ENCODE measurements around the gene TGM3. TPM values are rescaled to one million over a fixed set of nuclear protein-coding genes. Genes with fewer than 3 reads are reported as not detected.

Gene TGM3
- total and polyA plus RNA-seq, 10 of the 15 experiments (the other 5 are each of a cell fraction or from before 2014, with no cell fraction given), result not detected

GRCh38 chr20:2285613-2286012, 10.2 kb upstream of the TGM3 start:
- BruUV-seq (replicated peaks), result no TSS peak
- no peak for DNase-seq (ENCODE audit: low read depth, low spot score)
- TF ChIP-seq EGR1 (IDR thresholded peaks at IDR 0.05; ENCODE audit: borderline replicate concordance in 1 of 2, low read depth in 2 of 2, low read length in 2 of 2) (no peak), ESRRA (IDR thresholded peaks at IDR 0.05; ENCODE audit: low read length) (no peak), DPF2 (IDR thresholded peaks at IDR 0.05) (no peak), PBX3 (IDR thresholded peaks at IDR 0.05; ENCODE audit: insufficient replicate concordance, low read depth, low read length) (no peak), SPI1 (IDR thresholded peaks at IDR 0.05; ENCODE audit: borderline replicate concordance, insufficient read depth, low read depth, low read length) (no peak), MEF2A (IDR thresholded peaks at IDR 0.05; ENCODE audit: insufficient read depth, low read depth, low read length) (no peak), NR2C2 (IDR thresholded peaks at IDR 0.05; ENCODE audit: borderline replicate concordance, control insufficient read depth, insufficient read length, low read depth) (no peak), STAT1 (conservative IDR thresholded peaks at IDR 0.05) (no peak), IKZF2 (IDR thresholded peaks at IDR 0.05) (no peak), ZNF592 (IDR thresholded peaks at IDR 0.05) (no peak), KLF5 (IDR thresholded peaks at IDR 0.05; ENCODE audit: partially characterized antibody) (no peak), POLR2A (IDR thresholded peaks at IDR 0.05; ENCODE audit: low read depth, low read length) (no peak), SKIL (IDR thresholded peaks at IDR 0.05; ENCODE audit: low read depth, poor library complexity, severe bottlenecking) (no peak), POLR2AphosphoS2 (IDR thresholded peaks at IDR 0.05; ENCODE audit: low read depth, low read length) (no peak), CEBPB (IDR thresholded peaks at IDR 0.05; ENCODE audit: borderline replicate concordance in 1 of 2, low read depth in 2 of 2, low read length in 2 of 2) (no peak)
- Histone ChIP-seq H3K4me3 (no peak overlapping the region), H3K27me3 (replicated peaks in 1 of 2; ENCODE audit: control insufficient read depth in 2 of 2, insufficient read depth in 2 of 2, low read length in 1 of 2) (0 out of 4 replicates have a peak, but pooled peaks cover 0 to 2% of the 10 kb centered on the region in 2 experiments), H3K9ac (ENCODE audit: control insufficient read depth, insufficient read depth, low read length) (no peak overlapping the region), H3K79me2 (ENCODE audit: control insufficient read depth, insufficient read depth, low read length) (no peaks in the 10 kb centered on the region), H2AFZ (ENCODE audit: control insufficient read depth, low read depth, low read length) (no peak overlapping the region), H3K9me3 (replicated peaks; ENCODE audit: control insufficient read depth, insufficient read depth, low read length) (no peaks in the 10 kb centered on the region), H3K4me2 (ENCODE audit: control insufficient read depth, insufficient read depth) (no peak overlapping the region), H3K36me3 (ENCODE audit: control insufficient read depth in 2 of 2, insufficient read depth in 2 of 2, low read length in 1 of 2) (no peaks in the 10 kb centered on the region), H3K27ac (ENCODE audit: control insufficient read depth, insufficient read depth) (no peak overlapping the region), H3K4me1 (ENCODE audit: control insufficient read depth, insufficient read depth, low read length) (peaks cover 7% of the 10 kb centered on the region), H4K20me1 (ENCODE audit: control insufficient read depth, insufficient read depth) (no peaks in the 10 kb centered on the region)
- no peak for ATAC-seq
- 99% methylated on average over 4 of the region's 4 CpGs for WGBS (ENCODE audit: insufficient coverage, insufficient replicate concordance, low lambda C conversion rate, missing lambda C conversion rate)
- intact Hi-C loops (cut with micrococcal nuclease; ENCODE audit: unreplicated experiment), result no loop called here
- ChIA-PET SMC1A (ENCODE audit: uncharacterized antibody, unreplicated experiment) (interaction anchor here (1.4 kb wide), 1 partner anchor 16 kb away, joined by 3 read pairs; no protein-coding TSS in a partner anchor), POLR2A (no interaction called here), RAD21 (ENCODE audit: unreplicated experiment) (no interaction called here), CTCF (interaction anchor here (0.6 kb wide), 1 partner anchor 73 kb away, joined by 3 read pairs; no protein-coding TSS in a partner anchor)
- in situ Hi-C loops (cut with MboI), result no loop called here
- FAIRE-seq, result no peak

All from GM12878 (cell line).